SJSA1 (cell line): Measurements from ENCODE around the gene FLYWCH1. TPM values are rescaled to one million over a fixed set of nuclear protein-coding genes. Genes with fewer than 3 reads are reported as not detected.
"Not testable (repeated sequence)": the region's sequence is repeated elsewhere in the genome, so short reads cannot be mapped to it uniquely, and the experiment has no call there.

Source experiments
- DNase-seq, 2 experiments: peaks; one replicate each; pipeline ENCODE4 v3.0.0-alpha.2; 2015 to 2020; ENCODE audit warnings: low spot score in 2 of 2, low read depth in 1 of 2
- H3K27ac ChIP-seq: fragments of 250-450 bp; sonication (Bioruptor Pico); 2 replicates; pipeline ENCODE4 v1.5.1; 2020; ENCODE audit warnings: mild to moderate bottlenecking, moderate library complexity
- H3K27me3 ChIP-seq: fragments of 250-450 bp; sonication (Bioruptor Pico); replicated peaks from 2 replicates; pipeline ENCODE4 v1.5.1; 2020; ENCODE audit warnings: mild to moderate bottlenecking, moderate library complexity
- H3K36me3 ChIP-seq: fragments of 250-450 bp; sonication (Bioruptor Pico); 2 replicates; pipeline ENCODE4 v1.5.1; 2020; ENCODE audit warnings: mild to moderate bottlenecking
- H3K4me1 ChIP-seq: fragments of 250-450 bp; sonication (Bioruptor Pico); replicated peaks from 2 replicates; pipeline ENCODE4 v1.6.1; 2021; ENCODE audit warnings: mild to moderate bottlenecking
- H3K4me3 ChIP-seq: fragments of 250-450 bp; sonication (Bioruptor Pico); 2 replicates; pipeline ENCODE4 v1.5.1; 2020; ENCODE audit warnings: mild to moderate bottlenecking
- H3K9me3 ChIP-seq: fragments of 250-450 bp; sonication (Bioruptor Pico); replicated peaks from 2 replicates; pipeline ENCODE4 v1.5.1; 2020; ENCODE audit warnings: mild to moderate bottlenecking
- total RNA-seq: library from RNA; depleted of rRNA; stranded (reverse); fragments of >200 nt; shearing (Covaris generic); gene quantifications from 2 replicates; pipeline ENCODE4 v1.2.3, GENCODE V29; 2014

FLYWCH1 gene
- total RNA-seq, 1 experiment from 2014 or later, result 14.7 TPM

GRCh38 chr16:2939968-2940367 is 28.2 kb downstream of the FLYWCH1 start:
- no peak for DNase-seq
- H3K27me3 ChIP-seq, result no peaks in the 10 kb centered on the region
- H3K9me3 ChIP-seq, result no peaks in the 10 kb centered on the region
- H3K27ac ChIP-seq, result no peak overlapping the region
- H3K4me1 ChIP-seq, result no peaks in the 10 kb centered on the region
- H3K4me3 ChIP-seq, result no peak overlapping the region
- peaks cover 33% of the 10 kb centered on the region for H3K36me3 ChIP-seq

- H3K36me3 ChIP-seq, result peaks cover 30% of the 10 kb centered on the region
Measured at GRCh38 chr16:2942045-2942444, 30.3 kb downstream of the FLYWCH1 start.

GRCh38 chr16:2943716-2944115 is 32.0 kb downstream of the FLYWCH1 start:
- DNase-seq, H3K27ac ChIP-seq, H3K9me3 ChIP-seq, H3K4me1 ChIP-seq, H3K4me3 ChIP-seq, H3K27me3 ChIP-seq: not testable (repeated sequence)
- peaks cover 22% of the 10 kb centered on the region for H3K36me3 ChIP-seq

More at GRCh38 chr16:2942045-2942444, 30.3 kb downstream of the FLYWCH1 start:
- DNase-seq, result no peak
- Histone ChIP-seq H3K4me3 (no peak overlapping the region), H3K9me3 (no peaks in the 10 kb centered on the region), H3K27me3 (no peaks in the 10 kb centered on the region), H3K27ac (no peak overlapping the region), H3K4me1 (no peaks in the 10 kb centered on the region)

- Histone ChIP-seq H3K4me3 (no peak overlapping the region), H3K27me3 (no peaks in the 10 kb centered on the region), H3K27ac (no peak overlapping the region), H3K9me3 (no peaks in the 10 kb centered on the region), H3K36me3 (no peaks in the 10 kb centered on the region), H3K4me1 (no peaks in the 10 kb centered on the region)
- no peak for DNase-seq
Measured at GRCh38 chr16:2946649-2947048, 34.9 kb downstream of the FLYWCH1 start.

GRCh38 chr16:2948807-2949704 is 37.3 kb downstream of the FLYWCH1 start:
- Histone ChIP-seq H3K36me3 (no peaks in the 10 kb centered on the region), H3K27ac (no peak overlapping the region), H3K4me3 (no peak overlapping the region), H3K4me1 (no peaks in the 10 kb centered on the region), H3K27me3 (peaks cover 7% of the 10 kb centered on the region), H3K9me3 (no peaks in the 10 kb centered on the region)
- DNase-seq, result no peak

- DNase-seq, result no peak
Measured at GRCh38 chr16:2949705-2950352, 38.1 kb downstream of the FLYWCH1 start.

GRCh38 chr16:2950353-2950724 is 38.6 kb downstream of the FLYWCH1 start:
- Histone ChIP-seq H3K9me3 (no peaks in the 10 kb centered on the region), H3K27ac (no peak overlapping the region), H3K4me3 (no peak overlapping the region), H3K27me3 (peaks cover 19% of the 10 kb centered on the region), H3K4me1 (no peaks in the 10 kb centered on the region), H3K36me3 (no peaks in the 10 kb centered on the region)
- DNase-seq, result no peak

More at GRCh38 chr16:2949705-2950352, 38.1 kb downstream of the FLYWCH1 start:
- H3K36me3 ChIP-seq, result no peaks in the 10 kb centered on the region
- H3K4me1 ChIP-seq, result no peaks in the 10 kb centered on the region
- H3K27me3 ChIP-seq, result peaks cover 14% of the 10 kb centered on the region
- no peak overlapping the region for H3K4me3 ChIP-seq
- no peaks in the 10 kb centered on the region for H3K9me3 ChIP-seq
- no peak overlapping the region for H3K27ac ChIP-seq

- Histone ChIP-seq H3K9me3 (no peaks in the 10 kb centered on the region), H3K36me3 (no peaks in the 10 kb centered on the region), H3K4me1 (no peaks in the 10 kb centered on the region), H3K27me3 (peaks cover 20% of the 10 kb centered on the region), H3K27ac (no peak overlapping the region), H3K4me3 (no peak overlapping the region)
- no peak for DNase-seq
Measured at GRCh38 chr16:2950773-2951172, 39.0 kb downstream of the FLYWCH1 start.

- H3K4me3 ChIP-seq, result no peak overlapping the region
- no peaks in the 10 kb centered on the region for H3K36me3 ChIP-seq
- no peaks in the 10 kb centered on the region for H3K4me1 ChIP-seq
- peaks cover 35% of the 10 kb centered on the region for H3K27me3 ChIP-seq
- no peak for DNase-seq
- H3K9me3 ChIP-seq, result no peaks in the 10 kb centered on the region
- H3K27ac ChIP-seq, result no peak overlapping the region
Measured at GRCh38 chr16:2952679-2953078, 40.9 kb downstream of the FLYWCH1 start.

GRCh38 chr16:2953706-2954627 is 42.2 kb downstream of the FLYWCH1 start:
- H3K27me3 ChIP-seq, result peaks cover 43% of the 10 kb centered on the region
- DNase-seq, result no peak
- H3K4me1 ChIP-seq, result no peaks in the 10 kb centered on the region
- H3K9me3 ChIP-seq, result no peaks in the 10 kb centered on the region
- H3K36me3 ChIP-seq, result no peaks in the 10 kb centered on the region
- H3K27ac ChIP-seq, result no peak overlapping the region
- H3K4me3 ChIP-seq, result no peak overlapping the region

- Histone ChIP-seq H3K36me3 (no peaks in the 10 kb centered on the region), H3K4me3 (no peak overlapping the region), H3K27me3 (peaks cover 50% of the 10 kb centered on the region), H3K4me1 (no peaks in the 10 kb centered on the region), H3K27ac (no peak overlapping the region), H3K9me3 (no peaks in the 10 kb centered on the region)
- no peak for DNase-seq
Measured at GRCh38 chr16:2954656-2955381, 43.1 kb downstream of the FLYWCH1 start.

GRCh38 chr16:2955438-2955778 is 43.7 kb downstream of the FLYWCH1 start:
- H3K4me3 ChIP-seq, result no peak overlapping the region

More at GRCh38 chr16:2955438-2955778, 43.7 kb downstream of the FLYWCH1 start:
- H3K36me3 ChIP-seq, result no peaks in the 10 kb centered on the region
- no peaks in the 10 kb centered on the region for H3K4me1 ChIP-seq
- H3K9me3 ChIP-seq, result no peaks in the 10 kb centered on the region
- no peak overlapping the region for H3K27ac ChIP-seq
- H3K27me3 ChIP-seq, result peaks cover 55% of the 10 kb centered on the region
- no peak for DNase-seq
